HG03520 (cell line): ENCODE data around the gene RAD51B.
"Not testable (repeated sequence)": the region's sequence is repeated elsewhere in the genome, so short reads cannot be mapped to it uniquely, and the experiment has no call there.

Source experiments
- ATAC-seq: cut with Tn5 transposase; IDR thresholded peaks from one replicate; pipeline ENCODE4 v1.9.1; 2021; ENCODE audit warnings: mild to moderate bottlenecking, moderate library complexity; ENCODE audit not compliant: unreplicated experiment

Gene RAD51B

GRCh38 chr14:68198713-68199495 lies 379.3 kb downstream of the RAD51B start:
- no peak for ATAC-seq

GRCh38 chr14:68199554-68200151 lies 380.1 kb downstream of the RAD51B start:
- no peak for ATAC-seq

- ATAC-seq = no peak
Measured at GRCh38 chr14:68203871-68204270, 384.3 kb downstream of the RAD51B start.

GRCh38 chr14:68208218-68208617 lies 388.6 kb downstream of the RAD51B start:
- no peak for ATAC-seq

DNA sequence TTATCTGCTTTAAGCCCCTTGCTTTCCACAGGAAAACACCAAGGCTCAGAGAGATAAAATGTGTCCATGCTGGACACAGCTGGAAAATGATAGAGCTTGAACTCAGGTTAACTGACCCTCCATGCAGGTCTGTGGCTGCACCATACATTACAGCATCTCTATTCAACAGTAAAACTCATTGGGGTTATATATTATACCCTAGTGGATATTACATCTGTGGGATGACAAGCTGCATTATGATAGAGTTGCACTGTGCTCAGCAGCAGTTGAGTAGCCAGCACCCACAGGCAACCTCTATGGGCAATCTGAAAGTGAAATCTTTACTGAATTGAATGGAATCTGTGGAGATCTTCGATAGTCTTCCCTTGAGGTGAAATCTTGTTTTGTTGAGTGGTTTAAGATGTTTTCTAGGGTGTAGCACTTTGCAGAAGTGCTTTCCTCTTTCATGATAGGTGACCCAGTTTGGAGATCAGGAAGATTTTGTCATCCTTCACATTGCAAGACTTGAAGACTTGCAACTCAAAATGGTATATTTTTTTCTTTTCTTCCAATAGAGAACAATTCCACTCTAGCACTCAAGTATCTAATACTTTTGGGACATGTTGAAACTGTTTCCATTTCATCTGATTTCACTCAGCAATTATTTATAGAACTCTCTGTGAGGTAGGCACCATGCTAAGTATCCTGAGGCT lies 389.2 kb downstream of the RAD51B start:
- ATAC-seq = no peak

- ATAC-seq = peak; percentile 85
Measured at GRCh38 chr14:68210729-68211299, 391.2 kb downstream of the RAD51B start.

DNA sequence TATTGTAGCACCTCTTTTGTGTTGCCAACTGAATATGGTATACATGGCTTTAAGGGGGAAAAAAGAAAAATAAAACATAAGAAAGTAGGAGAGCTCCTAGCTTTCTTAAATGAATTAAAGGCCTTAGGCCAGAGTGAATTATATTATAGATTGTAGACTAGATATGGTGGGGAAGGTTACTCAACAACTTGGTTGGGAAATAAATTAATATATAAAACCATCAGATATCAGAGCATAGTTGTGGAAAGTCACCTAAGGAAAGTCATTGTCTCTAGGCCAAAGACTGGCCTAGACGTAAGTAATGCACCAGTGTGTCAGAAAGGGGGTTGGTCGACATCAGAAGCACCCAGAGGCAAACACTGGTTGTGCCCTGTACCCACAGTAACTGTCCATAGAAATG lies 391.8 kb downstream of the RAD51B start:
- ATAC-seq = no peak

DNA sequence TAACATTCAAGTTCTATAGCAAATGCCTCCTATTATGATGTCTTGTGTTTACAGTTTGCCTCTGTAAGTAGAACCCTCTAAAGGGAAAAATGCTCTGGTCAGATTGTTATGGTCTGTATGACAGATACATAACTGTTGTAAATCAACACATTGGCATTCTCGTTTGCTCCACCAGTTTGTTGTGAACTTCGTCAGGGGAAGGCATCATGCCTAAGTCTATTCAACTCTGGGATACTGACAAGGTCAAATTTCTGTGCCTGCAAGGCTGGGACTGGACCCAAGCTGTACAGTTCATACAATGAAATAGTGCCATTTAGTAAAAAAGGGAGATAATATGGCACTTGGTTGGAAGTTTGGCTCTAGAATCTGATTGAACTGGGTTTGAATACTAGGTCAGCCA lies 392.3 kb downstream of the RAD51B start:
- ATAC-seq = no peak

GRCh38 chr14:68212361-68212760 lies 392.8 kb downstream of the RAD51B start:
- ATAC-seq = no peak

GRCh38 chr14:68214431-68214830 lies 394.9 kb downstream of the RAD51B start:
- no peak for ATAC-seq

- no peak for ATAC-seq
Measured at GRCh38 chr14:68215629-68216028, 396.1 kb downstream of the RAD51B start.

GRCh38 chr14:68216079-68216478 lies 396.5 kb downstream of the RAD51B start:
- no peak for ATAC-seq

DNA sequence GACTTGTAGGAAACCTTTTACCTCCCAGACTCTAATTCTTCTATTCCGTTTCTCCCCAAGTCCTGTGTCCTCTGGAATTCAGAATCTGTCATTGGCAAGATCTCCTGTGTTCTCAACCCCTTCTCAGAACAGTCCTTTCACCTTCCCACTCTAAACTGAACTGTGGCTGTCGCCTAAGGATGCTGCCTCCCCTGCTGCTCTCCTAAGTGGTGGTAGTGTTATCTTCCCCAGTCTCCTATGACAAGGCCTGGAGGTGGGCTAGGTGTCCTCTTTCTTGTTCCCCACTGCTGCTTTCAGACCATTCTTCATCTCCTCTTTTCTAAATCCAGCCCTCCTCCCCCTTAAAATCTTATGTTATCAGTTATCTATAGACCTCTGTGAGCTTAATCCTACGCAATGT lies 397.4 kb downstream of the RAD51B start:
- ATAC-seq = no peak

DNA sequence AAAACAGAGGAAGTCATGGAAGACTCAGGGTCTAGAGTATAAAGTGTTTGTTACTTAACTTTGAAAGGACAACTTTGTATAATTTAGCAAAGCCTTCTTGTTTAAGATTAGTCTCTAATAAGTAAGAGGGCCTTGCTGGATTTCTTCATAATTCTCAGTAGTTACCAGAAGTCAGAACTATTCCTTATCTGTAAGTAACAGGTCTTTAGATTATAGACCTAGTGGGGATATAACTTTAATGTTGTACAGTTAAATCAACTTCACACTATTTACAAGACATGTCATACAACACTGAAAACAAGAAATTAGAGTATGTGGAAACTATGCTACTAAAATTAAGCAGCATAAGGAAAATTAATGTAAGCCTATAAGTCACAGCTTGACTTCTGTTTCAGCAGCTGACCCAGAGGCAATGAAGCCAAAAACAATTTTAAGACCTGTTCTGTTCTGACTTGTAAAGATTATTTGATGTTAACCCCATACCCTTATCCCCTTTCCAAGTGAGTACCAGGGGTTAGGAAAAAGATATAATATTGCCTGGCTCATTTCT lies 398.3 kb downstream of the RAD51B start:
- ATAC-seq = no peak

GRCh38 chr14:68219407-68219806 lies 399.8 kb downstream of the RAD51B start:
- no peak for ATAC-seq

GRCh38 chr14:68221046-68221445 lies 401.5 kb downstream of the RAD51B start:
- not testable (repeated sequence) for ATAC-seq

GRCh38 chr14:68222154-68222553 lies 402.6 kb downstream of the RAD51B start:
- ATAC-seq = no peak

- no peak for ATAC-seq
Measured at GRCh38 chr14:68222726-68223125, 403.1 kb downstream of the RAD51B start.

GRCh38 chr14:68223631-68224030 lies 404.1 kb downstream of the RAD51B start:
- no peak for ATAC-seq

GRCh38 chr14:68225321-68225720 lies 405.7 kb downstream of the RAD51B start:
- ATAC-seq = no peak

DNA sequence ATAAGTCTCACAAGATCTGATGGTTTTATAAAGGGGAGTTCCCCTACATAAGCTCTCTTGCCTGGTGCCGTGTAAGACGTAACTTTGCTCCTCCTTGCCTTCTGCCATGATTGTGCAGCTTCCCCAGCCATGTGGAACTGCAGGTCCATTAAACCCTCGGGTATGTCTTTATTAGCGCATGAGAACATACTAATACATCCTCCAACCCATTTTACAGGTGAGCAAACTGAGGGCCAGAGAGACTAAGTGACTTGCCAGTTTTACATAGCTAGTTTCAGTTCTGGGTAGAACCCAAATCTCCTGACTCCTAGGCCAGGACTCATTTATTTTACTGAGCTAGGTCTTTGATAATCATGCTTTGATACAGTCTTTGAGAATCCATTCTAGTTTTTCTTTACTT lies 406.9 kb downstream of the RAD51B start:
- no peak for ATAC-seq
